ENCODE results near the gene MSANTD2.

MSANTD2 gene

GRCh38 chr11:124745835-124746620, 54.2 kb downstream of the MSANTD2 start:
- TF ChIP-seq REST (IDR thresholded peaks at IDR 0.05; ENCODE audit: low read depth) = no peak
- TF ChIP-seq FOXM1 (IDR thresholded peaks at IDR 0.05; ENCODE audit: borderline replicate concordance, low read depth) = no peak
- TF ChIP-seq TEAD4 (IDR thresholded peaks at IDR 0.05) = no peak
- TF ChIP-seq YY1 (IDR thresholded peaks at IDR 0.05; ENCODE audit: low read depth) = no peak
- no peak for TF ChIP-seq TCF12 (IDR thresholded peaks at IDR 0.05; ENCODE audit: low read depth)
- TF ChIP-seq MAX (IDR thresholded peaks at IDR 0.05) = no peak
- peak; percentile 3; the same call in 1 of the 2 replicates for TF ChIP-seq RAD21 (IDR thresholded peaks at IDR 0.05; ENCODE audit: low read depth)
- no peak for TF ChIP-seq CEBPB (IDR thresholded peaks at IDR 0.05)
- TF ChIP-seq EGR1 (IDR thresholded peaks at IDR 0.05) = no peak
- TF ChIP-seq ZBTB7A (IDR thresholded peaks at IDR 0.05; ENCODE audit: low read depth) = peak; percentile 21; the same call in 1 of the 2 replicates
- no peak for TF ChIP-seq CREB1 (IDR thresholded peaks at IDR 0.05; ENCODE audit: low read depth)

GRCh38 chr11:124745270-124745834, 54.9 kb downstream of the MSANTD2 start:
- no peak for TF ChIP-seq USF1 (IDR thresholded peaks at IDR 0.05)
- no peak for TF ChIP-seq REST (IDR thresholded peaks at IDR 0.05; ENCODE audit: low read depth)
- no peak for TF ChIP-seq CEBPB (IDR thresholded peaks at IDR 0.05)
- TF ChIP-seq NFIC (IDR thresholded peaks at IDR 0.05) = no peak
- TF ChIP-seq FOXM1 (IDR thresholded peaks at IDR 0.05; ENCODE audit: borderline replicate concordance, low read depth) = no peak
- no peak for TF ChIP-seq TEAD4 (IDR thresholded peaks at IDR 0.05)
- no peak for TF ChIP-seq MAX (IDR thresholded peaks at IDR 0.05)
- TF ChIP-seq EGR1 (IDR thresholded peaks at IDR 0.05) = no peak
- no peak for TF ChIP-seq EP300 (IDR thresholded peaks at IDR 0.05; ENCODE audit: borderline replicate concordance)
- no peak for TF ChIP-seq ZBTB7A (IDR thresholded peaks at IDR 0.05; ENCODE audit: low read depth)
- TF ChIP-seq TCF12 (IDR thresholded peaks at IDR 0.05; ENCODE audit: low read depth) = no peak
- no peak for TF ChIP-seq RAD21 (IDR thresholded peaks at IDR 0.05; ENCODE audit: low read depth)

GRCh38 chr11:124743050-124743449, 57.2 kb downstream of the MSANTD2 start:
- TF ChIP-seq USF1 (IDR thresholded peaks at IDR 0.05) = no peak
- no peak for TF ChIP-seq TAF1 (IDR thresholded peaks at IDR 0.05; ENCODE audit: low read depth)
- TF ChIP-seq MAX (IDR thresholded peaks at IDR 0.05) = no peak
- TF ChIP-seq ZBTB7A (IDR thresholded peaks at IDR 0.05; ENCODE audit: low read depth) = no peak
- no peak for TF ChIP-seq TEAD4 (IDR thresholded peaks at IDR 0.05)
- no peak for TF ChIP-seq YY1 (IDR thresholded peaks at IDR 0.05; ENCODE audit: low read depth)
- no peak for TF ChIP-seq REST (IDR thresholded peaks at IDR 0.05; ENCODE audit: low read depth)
- TF ChIP-seq EP300 (IDR thresholded peaks at IDR 0.05; ENCODE audit: borderline replicate concordance) = no peak
- TF ChIP-seq EGR1 (IDR thresholded peaks at IDR 0.05) = no peak
- no peak for TF ChIP-seq RAD21 (IDR thresholded peaks at IDR 0.05; ENCODE audit: low read depth)
- no peak for TF ChIP-seq CREB1 (IDR thresholded peaks at IDR 0.05; ENCODE audit: low read depth)
- TF ChIP-seq CEBPB (IDR thresholded peaks at IDR 0.05) = no peak
- TF ChIP-seq FOXM1 (IDR thresholded peaks at IDR 0.05; ENCODE audit: borderline replicate concordance, low read depth) = no peak
- TF ChIP-seq TCF12 (IDR thresholded peaks at IDR 0.05; ENCODE audit: low read depth) = no peak
